Mesodermal cell (in vitro differentiated cells): ENCODE measurements around the gene TAAR9.

ENCODE experiments used
- H3K27ac ChIP-seq: 2 replicates; pipeline ENCODE4 v1.7.0; 2013; ENCODE audit warnings: mild to moderate bottlenecking, low read depth, low read length, moderate library complexity; ENCODE audit not compliant: severe bottlenecking
- H3K36me3 ChIP-seq: 2 replicates; pipeline ENCODE4 v1.7.1; 2013; ENCODE audit warnings: mild to moderate bottlenecking, low read length, moderate library complexity; ENCODE audit not compliant: control insufficient read depth, insufficient read depth
- H3K4me1 ChIP-seq: one replicate; pipeline ENCODE4 v1.7.1; 2013; ENCODE audit warnings: mild to moderate bottlenecking, low read length; ENCODE audit not compliant: insufficient read depth, control insufficient read depth, poor library complexity, severe bottlenecking
- H3K4me3 ChIP-seq: 2 replicates; pipeline ENCODE4 v1.7.0; 2013; ENCODE audit warnings: low read length, control low read depth, mild to moderate bottlenecking; ENCODE audit not compliant: insufficient read depth, poor library complexity, severe bottlenecking; ENCODE audit errors: extremely low read depth
- H3K9me3 ChIP-seq: 2 replicates; pipeline ENCODE4 v1.7.1; 2013; ENCODE audit warnings: mild to moderate bottlenecking, low read length, moderate library complexity; ENCODE audit not compliant: control insufficient read depth
- WGBS, 2 experiments: methylation state at CpG; one replicate each; pipeline ENCODE4 v1.1.5; 2013; ENCODE audit warnings: missing lambda C conversion rate in 2 of 2; ENCODE audit not compliant: insufficient coverage in 2 of 2; 5-methylcytosine and 5-hydroxymethylcytosine counted together

The TAAR9 gene

GRCh38 chr6:132504757-132505156 lies 33.3 kb upstream of the TAAR9 start:
- 87 to 89% methylated on average over 2 to 3 of the region's 5 CpGs for WGBS, 2 experiments
- peaks cover 5% of the 10 kb centered on the region for H3K4me1 ChIP-seq
- no peaks in the 10 kb centered on the region for H3K9me3 ChIP-seq
- H3K27ac ChIP-seq = no peak overlapping the region
- H3K4me3 ChIP-seq = no peak overlapping the region
- peaks cover 39% of the 10 kb centered on the region for H3K36me3 ChIP-seq

- WGBS, 2 experiments = 100% methylated on average over 1 of the region's 1 CpG; no CpG with 5 or more reads in 1 of the 2 experiments
- H3K9me3 ChIP-seq = no peaks in the 10 kb centered on the region
- H3K27ac ChIP-seq = no peak overlapping the region
- peaks cover 5% of the 10 kb centered on the region for H3K4me1 ChIP-seq
- peaks cover 39% of the 10 kb centered on the region for H3K36me3 ChIP-seq
- no peak overlapping the region for H3K4me3 ChIP-seq
Measured at GRCh38 chr6:132505158-132505557, 32.9 kb upstream of the TAAR9 start.

- H3K4me3 ChIP-seq = no peak overlapping the region
- H3K4me1 ChIP-seq = peaks cover 5% of the 10 kb centered on the region
- whole genome bisulfite sequencing, 2 experiments = no CpG with 5 or more reads among the region's 2 CpGs
- no peaks in the 10 kb centered on the region for H3K9me3 ChIP-seq
- H3K27ac ChIP-seq = no peak overlapping the region
- H3K36me3 ChIP-seq = peaks cover 27% of the 10 kb centered on the region
Measured at GRCh38 chr6:132506461-132506860, 31.6 kb upstream of the TAAR9 start.

GRCh38 chr6:132506869-132507808 lies 30.9 kb upstream of the TAAR9 start:
- peaks cover 5% of the 10 kb centered on the region for H3K4me1 ChIP-seq
- H3K27ac ChIP-seq = no peak overlapping the region
- H3K4me3 ChIP-seq = no peak overlapping the region
- no peaks in the 10 kb centered on the region for H3K9me3 ChIP-seq
- peaks cover 20% of the 10 kb centered on the region for H3K36me3 ChIP-seq
- 89 to 93% methylated on average over 3 of the region's 5 CpGs for WGBS, 2 experiments

- 83 to 84% methylated on average over 3 to 4 of the region's 4 CpGs for WGBS, 2 experiments
Measured at GRCh38 chr6:132511210-132511830, 26.8 kb upstream of the TAAR9 start.

GRCh38 chr6:132511831-132512220 lies 26.3 kb upstream of the TAAR9 start:
- 47 to 69% methylated on average over 2 of the region's 2 CpGs for WGBS, 2 experiments
- peaks cover 8% of the 10 kb centered on the region for H3K36me3 ChIP-seq
- H3K4me1 ChIP-seq = no peaks in the 10 kb centered on the region
- no peak overlapping the region for H3K27ac ChIP-seq
- no peaks in the 10 kb centered on the region for H3K9me3 ChIP-seq
- H3K4me3 ChIP-seq = peak overlapping the region; percentile 77

More at GRCh38 chr6:132511210-132511830, 26.8 kb upstream of the TAAR9 start:
- no peaks in the 10 kb centered on the region for H3K9me3 ChIP-seq
- peaks cover 8% of the 10 kb centered on the region for H3K36me3 ChIP-seq
- no peaks in the 10 kb centered on the region for H3K4me1 ChIP-seq
- no peak overlapping the region for H3K4me3 ChIP-seq
- H3K27ac ChIP-seq = no peak overlapping the region

GRCh38 chr6:132512342-132512637 lies 25.8 kb upstream of the TAAR9 start:
- no peaks in the 10 kb centered on the region for H3K4me1 ChIP-seq
- WGBS, 2 experiments = 0% methylated on average over 2 of the region's 7 CpGs; no CpG with 5 or more reads in 1 of the 2 experiments
- H3K27ac ChIP-seq = peak overlapping the region; percentile 25
- no peaks in the 10 kb centered on the region for H3K9me3 ChIP-seq
- H3K4me3 ChIP-seq = peak overlapping the region; percentile 77
- peaks cover 8% of the 10 kb centered on the region for H3K36me3 ChIP-seq

- peaks cover 7% of the 10 kb centered on the region for H3K36me3 ChIP-seq
- no peaks in the 10 kb centered on the region for H3K9me3 ChIP-seq
- peak within 1 kb of the TSS; percentile 79 for H3K27ac ChIP-seq
- 0 to 2% methylated on average over 48 to 52 of the region's 67 CpGs for WGBS, 2 experiments
- H3K4me3 ChIP-seq = peak within 1 kb of the TSS; percentile 77
- no peaks in the 10 kb centered on the region for H3K4me1 ChIP-seq
Measured at GRCh38 chr6:132512638-132513632, 25.1 kb upstream of the TAAR9 start, which contains the start of gene STX7. Gene STX7 (minus strand): TSS chr6:132513116. CDS start chr6:132503530, 9,586 bp downstream.

- H3K27ac ChIP-seq = no peak overlapping the region
- 100% methylated on average over 1 of the region's 3 CpGs for WGBS, 2 experiments
Measured at GRCh38 chr6:132513831-132514545, 24.1 kb upstream of the TAAR9 start.

GRCh38 chr6:132515386-132515785 lies 22.7 kb upstream of the TAAR9 start:
- no peaks in the 10 kb centered on the region for H3K9me3 ChIP-seq
- H3K27ac ChIP-seq = no peak overlapping the region
- no peaks in the 10 kb centered on the region for H3K36me3 ChIP-seq
- no peaks in the 10 kb centered on the region for H3K4me1 ChIP-seq
- 75 to 91% methylated on average over 1 of the region's 2 CpGs for WGBS, 2 experiments
- H3K4me3 ChIP-seq = no peak overlapping the region

More at GRCh38 chr6:132513831-132514545, 24.1 kb upstream of the TAAR9 start:
- Histone ChIP-seq H3K4me1 (no peaks in the 10 kb centered on the region), H3K4me3 (no peak overlapping the region), H3K36me3 (no peaks in the 10 kb centered on the region), H3K9me3 (no peaks in the 10 kb centered on the region)
